Cardiac muscle cell (in vitro differentiated cells and primary cell): ENCODE data around the gene CASP8. TPM values are rescaled to one million over a fixed set of nuclear protein-coding genes. Genes with fewer than 3 reads are reported as not detected.

ENCODE experiments used
- DNase-seq, 2 donors: peaks; one replicate each; pipeline versions ENCODE4 v3.0.0 to v3.0.0-alpha.2; 2010 to 2017; ENCODE audit warnings: low read depth in 1 of 2, low spot score in 1 of 2
- H3K27ac ChIP-seq: fragments of 200-600 bp; sonication (generic); 2 replicates; pipeline ENCODE4 v1.5.1; 2016
- H3K27me3 ChIP-seq: fragments of 200-600 bp; sonication (generic); 2 replicates; pipeline ENCODE4 v1.6.0; 2016; ENCODE audit warnings: control low read depth
- H3K36me3 ChIP-seq: fragments of 200-600 bp; sonication (generic); 2 replicates; pipeline ENCODE4 v1.5.1; 2016; ENCODE audit warnings: control low read depth
- H3K4me1 ChIP-seq: fragments of 200-600 bp; sonication (generic); 2 replicates; pipeline ENCODE4 v1.8.1; 2017; ENCODE audit warnings: low read depth, mild to moderate bottlenecking, mixed run types
- H3K4me3 ChIP-seq: fragments of 200-600 bp; sonication (generic); 2 replicates; pipeline ENCODE4 v1.5.1; 2016; ENCODE audit warnings: mild to moderate bottlenecking
- H3K9me3 ChIP-seq: fragments of 200-600 bp; sonication (generic); 2 replicates; pipeline ENCODE4 v1.5.1; 2017; ENCODE audit warnings: low read depth, mild to moderate bottlenecking, control low read depth
- CTCF ChIP-seq: IDR thresholded peaks from 2 replicates; pipeline ENCODE4 v1.5.1; 2012; ENCODE audit warnings: low read depth, mild to moderate bottlenecking, low read length
- polyA plus RNA-seq: library from polyadenylated mRNA; unstranded; fragments of >200 nt; fragmentation: Nextera tagmentation; extraction: Ambion mirVana; gene quantifications from 2 replicates; pipeline ENCODE4 v1.2.1, GENCODE V29; 2016
- total RNA-seq: library from RNA; depleted of rRNA; stranded (reverse); fragments of >200 nt; gene quantifications from 2 replicates; pipeline ENCODE4 v1.2.3, GENCODE V29; 2016

CASP8 gene
- total and polyA plus RNA-seq, 2 experiments from 2014 or later = 0.13 to 0.18 TPM

DNA sequence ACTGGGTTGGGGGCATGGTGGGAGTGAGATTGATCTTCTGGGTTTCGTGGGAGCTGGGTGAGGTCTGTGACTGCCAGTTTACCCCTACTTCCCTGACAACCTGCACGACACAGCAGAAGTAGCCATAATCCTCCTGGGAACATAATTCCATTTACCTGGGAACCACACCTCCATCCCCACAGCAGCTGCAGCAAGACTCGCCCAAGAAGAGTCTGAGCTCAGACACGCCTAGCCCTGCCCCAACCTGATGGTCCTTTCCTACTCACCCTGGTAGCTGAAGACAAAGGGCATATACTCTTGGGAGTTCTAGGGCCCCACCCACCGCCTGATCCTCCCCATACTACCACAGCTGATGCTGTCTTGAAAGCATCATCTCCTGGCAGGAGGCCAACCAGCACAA lies 53.0 kb downstream of the CASP8 start:
- no peak for TF ChIP-seq CTCF
- DNase-seq = no peak
- Histone ChIP-seq H3K27ac (no peak overlapping the region), H3K27me3 (no peaks in the 10 kb centered on the region), H3K4me1 (no peaks in the 10 kb centered on the region), H3K36me3 (no peaks in the 10 kb centered on the region), H3K4me3 (no peak overlapping the region), H3K9me3 (no peaks in the 10 kb centered on the region)

DNA sequence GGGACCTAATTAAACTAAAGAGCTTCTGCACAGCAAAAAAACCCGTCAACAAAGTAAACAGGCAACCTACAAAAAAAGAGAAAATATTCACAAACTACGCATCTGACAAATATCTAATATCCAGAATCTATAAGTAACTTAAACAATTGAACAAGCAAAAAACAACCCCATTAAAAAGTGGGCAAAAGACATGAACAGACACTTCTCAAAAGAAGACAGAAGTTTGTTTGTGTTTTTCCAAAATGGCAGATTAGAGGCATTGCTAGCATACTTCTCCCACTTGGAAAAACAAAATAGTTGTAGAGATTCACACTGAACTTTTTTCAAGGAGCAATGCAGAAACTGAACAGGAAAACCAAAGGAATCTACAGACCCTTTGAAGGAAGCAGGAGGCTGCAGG lies 59.2 kb downstream of the CASP8 start:
- no peak overlapping the region for H3K4me3 ChIP-seq
- no peaks in the 10 kb centered on the region for H3K4me1 ChIP-seq
- H3K27me3 ChIP-seq = no peaks in the 10 kb centered on the region
- no peak for DNase-seq
- H3K27ac ChIP-seq = no peak overlapping the region
- TF ChIP-seq CTCF = no peak
- no peaks in the 10 kb centered on the region for H3K36me3 ChIP-seq
- H3K9me3 ChIP-seq = no peaks in the 10 kb centered on the region

GRCh38 chr2:201320257-201320656 lies 59.9 kb downstream of the CASP8 start:
- no peaks in the 10 kb centered on the region for H3K4me1 ChIP-seq
- TF ChIP-seq CTCF = no peak
- no peak overlapping the region for H3K4me3 ChIP-seq
- H3K27me3 ChIP-seq = no peaks in the 10 kb centered on the region
- DNase-seq = no peak
- H3K36me3 ChIP-seq = no peaks in the 10 kb centered on the region
- H3K27ac ChIP-seq = no peak overlapping the region
- no peaks in the 10 kb centered on the region for H3K9me3 ChIP-seq

DNA sequence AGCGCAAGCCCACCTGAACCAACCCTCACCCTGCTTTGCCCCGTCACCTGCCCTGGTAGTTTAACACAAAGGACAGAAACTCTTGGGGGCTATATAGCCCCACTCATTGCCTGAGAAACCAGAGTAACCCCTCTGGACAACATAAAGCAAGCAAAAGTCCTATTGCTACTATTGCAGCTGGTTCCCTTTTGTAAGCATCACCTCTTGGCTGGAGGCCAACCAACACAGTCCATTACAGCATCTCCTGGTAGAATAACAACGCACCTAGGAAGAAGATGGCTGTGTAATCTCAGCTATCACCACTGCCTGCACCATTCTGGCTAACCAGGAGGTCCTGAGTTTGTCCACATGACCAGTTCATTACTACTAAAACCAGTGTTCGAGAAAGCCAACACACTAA lies 60.4 kb downstream of the CASP8 start:
- Histone ChIP-seq H3K4me1 (no peaks in the 10 kb centered on the region), H3K27ac (no peak overlapping the region), H3K27me3 (no peaks in the 10 kb centered on the region), H3K4me3 (no peak overlapping the region), H3K9me3 (no peaks in the 10 kb centered on the region), H3K36me3 (no peaks in the 10 kb centered on the region)
- peak in 1 of 2 donors; percentile 4 for DNase-seq
- no peak for TF ChIP-seq CTCF

DNA sequence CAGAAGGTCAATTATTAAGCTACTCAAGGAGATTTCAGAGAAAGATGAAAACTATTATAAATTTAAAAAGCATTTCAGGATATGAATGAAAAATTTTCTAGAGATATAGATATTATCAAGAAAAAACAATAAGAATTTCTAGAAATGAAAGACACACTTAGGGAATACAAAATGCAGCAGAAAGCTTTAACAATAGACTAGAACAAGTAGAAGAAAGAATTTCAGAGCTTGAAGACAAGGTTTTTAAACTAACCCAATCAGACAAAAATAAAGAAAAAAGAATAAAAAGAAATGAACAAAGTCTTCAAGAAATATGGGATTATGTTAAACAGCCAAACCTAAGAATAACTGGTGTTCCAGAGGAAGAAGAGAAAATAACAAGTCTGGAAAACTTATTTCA lies 62.4 kb downstream of the CASP8 start:
- no peak overlapping the region for H3K27ac ChIP-seq
- H3K36me3 ChIP-seq = no peaks in the 10 kb centered on the region
- no peak for TF ChIP-seq CTCF
- no peak for DNase-seq
- H3K4me3 ChIP-seq = no peak overlapping the region
- H3K4me1 ChIP-seq = no peaks in the 10 kb centered on the region
- no peaks in the 10 kb centered on the region for H3K9me3 ChIP-seq
- H3K27me3 ChIP-seq = no peaks in the 10 kb centered on the region

DNA sequence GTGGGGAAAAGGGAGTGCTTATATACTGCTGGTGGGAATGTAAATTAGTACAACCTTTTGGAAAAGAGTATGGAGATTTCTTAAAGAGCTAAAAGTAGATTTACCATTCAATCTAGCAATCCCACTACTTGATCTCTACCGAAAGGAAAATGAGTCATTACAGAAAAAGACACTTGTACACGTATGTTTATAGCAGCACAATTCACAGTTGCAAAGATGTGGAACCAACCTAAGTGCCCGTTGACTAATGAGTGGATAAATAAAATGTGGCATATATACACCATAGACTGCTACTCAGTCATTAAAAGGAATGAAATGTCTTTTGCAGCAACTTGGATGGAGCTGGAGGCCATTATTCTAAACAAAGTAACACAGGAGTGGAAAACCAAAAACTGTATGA lies 67.3 kb downstream of the CASP8 start:
- Histone ChIP-seq H3K9me3 (no peaks in the 10 kb centered on the region), H3K27me3 (no peaks in the 10 kb centered on the region)
- TF ChIP-seq CTCF = no peak

More for the DNA sequence above, 67.3 kb downstream of the CASP8 start:
- no peak for DNase-seq
- Histone ChIP-seq H3K4me1 (no peaks in the 10 kb centered on the region), H3K36me3 (no peaks in the 10 kb centered on the region), H3K4me3 (no peak overlapping the region), H3K27ac (no peak overlapping the region)
